ENCODE results near the gene LRP6.

Gene LRP6

GRCh38 chr12:12191008-12191407 lies 75.8 kb downstream of the LRP6 start:
- Mint-ChIP-seq H3K27ac (no peak overlapping the region), H3K27me3 (peaks cover 25% of the 10 kb centered on the region), H3K9me3 (no peaks in the 10 kb centered on the region), H3K36me3 (ENCODE audit: low read depth) (no peaks in the 10 kb centered on the region), H3K4me1 (no peaks in the 10 kb centered on the region), H3K4me3 (no peak overlapping the region)
- DNase-seq (no peak), ATAC-seq (no peak)

- Mint-ChIP-seq H3K36me3 (ENCODE audit: low read depth) (no peaks in the 10 kb centered on the region), H3K4me3 (no peak overlapping the region), H3K27me3 (peaks cover 23% of the 10 kb centered on the region), H3K9me3 (no peaks in the 10 kb centered on the region), H3K4me1 (no peaks in the 10 kb centered on the region), H3K27ac (no peak overlapping the region)
- no peak for ATAC-seq
- DNase-seq = no peak
These were observed 76.6 kb downstream of the LRP6 start for GRCh38 chr12:12190087-12190809.

GRCh38 chr12:12185414-12185813 lies 81.4 kb downstream of the LRP6 start:
- H3K4me3 Mint-ChIP-seq = no peak overlapping the region
- H3K4me1 Mint-ChIP-seq = no peaks in the 10 kb centered on the region
- no peak for DNase-seq
- ATAC-seq = no peak
- peaks cover 12% of the 10 kb centered on the region for H3K27me3 Mint-ChIP-seq
- no peaks in the 10 kb centered on the region for H3K9me3 Mint-ChIP-seq
- no peak overlapping the region for H3K27ac Mint-ChIP-seq
- H3K36me3 Mint-ChIP-seq (ENCODE audit: low read depth) = no peaks in the 10 kb centered on the region

GRCh38 chr12:12182703-12183365 lies 84.0 kb downstream of the LRP6 start:
- Mint-ChIP-seq H3K36me3 (ENCODE audit: low read depth) (peaks cover 3% of the 10 kb centered on the region), H3K27ac (no peak overlapping the region), H3K9me3 (no peaks in the 10 kb centered on the region), H3K27me3 (peaks cover 15% of the 10 kb centered on the region), H3K4me1 (no peaks in the 10 kb centered on the region), H3K4me3 (no peak overlapping the region)
- ATAC-seq = no peak
- no peak for DNase-seq

GRCh38 chr12:12181511-12181910 lies 85.3 kb downstream of the LRP6 start:
- H3K4me3 Mint-ChIP-seq = no peak overlapping the region
- H3K36me3 Mint-ChIP-seq (ENCODE audit: low read depth) = peaks cover 3% of the 10 kb centered on the region
- peaks cover 11% of the 10 kb centered on the region for H3K27me3 Mint-ChIP-seq
- no peaks in the 10 kb centered on the region for H3K4me1 Mint-ChIP-seq
- no peak overlapping the region for H3K27ac Mint-ChIP-seq
- no peaks in the 10 kb centered on the region for H3K9me3 Mint-ChIP-seq
- ATAC-seq = no peak
- DNase-seq = no peak

- Mint-ChIP-seq H3K36me3 (ENCODE audit: low read depth) (peaks cover 3% of the 10 kb centered on the region), H3K4me1 (no peaks in the 10 kb centered on the region), H3K27ac (no peak overlapping the region), H3K27me3 (peaks cover 16% of the 10 kb centered on the region), H3K9me3 (no peaks in the 10 kb centered on the region), H3K4me3 (no peak overlapping the region)
- ATAC-seq (no peak), DNase-seq (no peak)
These were observed 86.3 kb downstream of the LRP6 start for GRCh38 chr12:12180575-12180974.

GRCh38 chr12:12180136-12180535 lies 86.7 kb downstream of the LRP6 start:
- DNase-seq = no peak
- Mint-ChIP-seq H3K4me1 (no peaks in the 10 kb centered on the region), H3K27ac (no peak overlapping the region), H3K4me3 (no peak overlapping the region), H3K36me3 (ENCODE audit: low read depth) (peaks cover 3% of the 10 kb centered on the region), H3K9me3 (no peaks in the 10 kb centered on the region), H3K27me3 (peaks cover 16% of the 10 kb centered on the region)
- no peak for ATAC-seq

GRCh38 chr12:12178559-12178958 lies 88.3 kb downstream of the LRP6 start:
- Mint-ChIP-seq H3K9me3 (no peaks in the 10 kb centered on the region), H3K4me1 (no peaks in the 10 kb centered on the region), H3K27ac (no peak overlapping the region), H3K4me3 (no peak overlapping the region), H3K27me3 (peaks cover 26% of the 10 kb centered on the region), H3K36me3 (ENCODE audit: low read depth) (peaks cover 3% of the 10 kb centered on the region)
- ATAC-seq (no peak), DNase-seq (no peak)

GRCh38 chr12:12176402-12176801 lies 90.4 kb downstream of the LRP6 start:
- H3K4me3 Mint-ChIP-seq = no peak overlapping the region
- peaks cover 4% of the 10 kb centered on the region for H3K36me3 Mint-ChIP-seq (ENCODE audit: low read depth)
- peaks cover 15% of the 10 kb centered on the region for H3K4me1 Mint-ChIP-seq
- DNase-seq = no peak
- ATAC-seq = no peak
- peaks cover 32% of the 10 kb centered on the region for H3K27me3 Mint-ChIP-seq
- no peak overlapping the region for H3K27ac Mint-ChIP-seq
- H3K9me3 Mint-ChIP-seq = no peaks in the 10 kb centered on the region

GRCh38 chr12:12171991-12172511 lies 94.8 kb downstream of the LRP6 start:
- peak; percentile 96 for ATAC-seq
- H3K36me3 Mint-ChIP-seq (ENCODE audit: low read depth) = peaks cover 1% of the 10 kb centered on the region
- H3K27ac Mint-ChIP-seq = peak overlapping the region; percentile 88
- peaks cover 38% of the 10 kb centered on the region for H3K27me3 Mint-ChIP-seq
- no peaks in the 10 kb centered on the region for H3K9me3 Mint-ChIP-seq
- H3K4me1 Mint-ChIP-seq = peaks cover 15% of the 10 kb centered on the region
- H3K4me3 Mint-ChIP-seq = peak overlapping the region; percentile 38
- peak; percentile 16 for DNase-seq

GRCh38 chr12:12167847-12168246 lies 99.0 kb downstream of the LRP6 start:
- ATAC-seq = no peak

GRCh38 chr12:12166751-12167150 lies 100.1 kb downstream of the LRP6 start:
- peaks cover 21% of the 10 kb centered on the region for H3K27me3 Mint-ChIP-seq
- H3K4me3 Mint-ChIP-seq = no peak overlapping the region
- H3K27ac Mint-ChIP-seq = no peak overlapping the region
- H3K4me1 Mint-ChIP-seq = peaks cover 4% of the 10 kb centered on the region
- peaks cover 1% of the 10 kb centered on the region for H3K36me3 Mint-ChIP-seq (ENCODE audit: low read depth)
- H3K9me3 Mint-ChIP-seq = no peaks in the 10 kb centered on the region
- ATAC-seq = no peak
- DNase-seq = no peak

More at GRCh38 chr12:12167847-12168246, 99.0 kb downstream of the LRP6 start:
- Mint-ChIP-seq H3K27me3 (peaks cover 22% of the 10 kb centered on the region), H3K4me3 (no peak overlapping the region), H3K36me3 (ENCODE audit: low read depth) (peaks cover 3% of the 10 kb centered on the region), H3K4me1 (peaks cover 15% of the 10 kb centered on the region), H3K9me3 (no peaks in the 10 kb centered on the region), H3K27ac (no peak overlapping the region)
- no peak for DNase-seq

- no peak for DNase-seq
- H3K36me3 Mint-ChIP-seq (ENCODE audit: low read depth) = peaks cover 1% of the 10 kb centered on the region
These were observed 106.9 kb downstream of the LRP6 start for GRCh38 chr12:12159988-12160387.

GRCh38 chr12:12158858-12159257 lies 108.0 kb downstream of the LRP6 start:
- Mint-ChIP-seq H3K36me3 (ENCODE audit: low read depth) (no peaks in the 10 kb centered on the region), H3K27ac (no peak overlapping the region), H3K4me1 (no peaks in the 10 kb centered on the region), H3K9me3 (no peaks in the 10 kb centered on the region), H3K4me3 (no peak overlapping the region), H3K27me3 (peaks cover 5% of the 10 kb centered on the region)
- DNase-seq (no peak), ATAC-seq (no peak)

More at GRCh38 chr12:12159988-12160387, 106.9 kb downstream of the LRP6 start:
- peaks cover 7% of the 10 kb centered on the region for H3K27me3 Mint-ChIP-seq
- H3K9me3 Mint-ChIP-seq = no peaks in the 10 kb centered on the region
- no peak overlapping the region for H3K4me3 Mint-ChIP-seq
- no peak for ATAC-seq
- H3K4me1 Mint-ChIP-seq = no peaks in the 10 kb centered on the region
- H3K27ac Mint-ChIP-seq = no peak overlapping the region

- H3K4me1 Mint-ChIP-seq = no peaks in the 10 kb centered on the region
- ATAC-seq = no peak
- DNase-seq = no peak
These were observed 109.4 kb downstream of the LRP6 start for GRCh38 chr12:12157424-12157823.

More at GRCh38 chr12:12157424-12157823, 109.4 kb downstream of the LRP6 start:
- Mint-ChIP-seq H3K9me3 (no peaks in the 10 kb centered on the region), H3K27me3 (peaks cover 5% of the 10 kb centered on the region), H3K27ac (no peak overlapping the region), H3K36me3 (ENCODE audit: low read depth) (no peaks in the 10 kb centered on the region), H3K4me3 (no peak overlapping the region)
